Iris pigment epithelial cell (primary cell): ENCODE results near the gene WIPF2.

Experiments used
- DNase-seq: peaks from one replicate; pipeline ENCODE4 v3.0.0-alpha.2; 2011; ENCODE audit warnings: low read depth

The WIPF2 gene

GRCh38 chr17:40218740-40219593 lies at the start of gene WIPF2:
WIPF2 (plus strand) TSS chr17:40219304; CDS start chr17:40256460, 37,156 bp downstream.
- DNase-seq: peak; percentile 96

DNA sequence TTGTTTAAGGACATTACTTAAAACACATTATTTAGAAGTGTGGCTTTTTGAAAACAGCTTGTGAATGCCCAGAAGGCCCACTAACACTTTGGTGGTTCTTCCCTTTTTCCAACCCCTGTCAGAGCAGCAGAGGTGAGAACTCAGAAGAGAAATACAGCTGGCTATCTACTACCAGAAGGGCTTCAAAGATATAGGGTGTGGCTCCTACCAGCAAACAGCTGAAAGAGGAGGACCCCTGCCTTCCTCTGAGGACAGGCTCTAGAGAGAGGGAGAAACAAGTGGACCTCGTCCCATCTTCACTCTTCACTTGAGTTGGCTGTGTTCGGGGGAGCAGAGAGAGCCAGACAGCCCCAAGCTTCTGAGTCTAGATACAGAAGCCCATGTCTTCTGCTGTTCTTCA lies 48.8 kb upstream of the WIPF2 start:
- DNase-seq: no peak

DNA sequence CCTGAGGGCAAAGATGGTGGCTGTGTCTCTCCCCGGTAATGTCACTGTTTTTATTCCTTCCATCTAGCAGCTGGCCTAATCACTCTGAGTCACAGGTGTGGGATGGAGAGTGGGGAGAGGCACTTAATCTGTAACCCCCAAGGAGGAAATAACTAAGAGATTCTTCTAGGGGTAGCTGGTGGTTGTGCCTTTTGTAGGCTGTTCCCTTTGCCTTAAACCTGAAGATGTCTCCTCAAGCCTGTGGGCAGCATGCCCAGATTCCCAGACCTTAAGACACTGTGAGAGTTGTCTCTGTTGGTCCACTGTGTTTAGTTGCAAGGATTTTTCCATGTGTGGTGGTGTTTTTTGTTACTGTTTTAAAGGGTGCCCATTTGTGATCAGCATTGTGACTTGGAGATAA lies 47.4 kb upstream of the WIPF2 start:
- peak; percentile 37 for DNase-seq

GRCh38 chr17:40173091-40173777 lies 45.9 kb upstream of the WIPF2 start:
- DNase-seq: no peak

DNA sequence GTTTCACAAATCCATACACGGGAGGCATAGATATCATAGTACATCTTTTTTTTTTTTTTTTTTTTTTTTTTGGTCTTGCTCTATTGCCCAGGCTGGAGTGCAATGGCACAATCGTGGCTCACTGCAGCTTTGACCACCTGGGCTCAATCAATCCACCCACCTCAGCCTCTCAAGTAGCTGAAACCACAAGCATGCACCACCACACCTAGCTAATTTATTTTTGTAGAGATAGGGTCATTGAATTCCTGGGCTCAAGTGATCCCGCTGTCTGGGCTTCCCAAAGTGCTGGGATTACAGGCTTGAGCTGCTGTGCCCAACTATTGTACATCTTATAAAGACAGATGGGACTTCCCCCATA lies 45.3 kb upstream of the WIPF2 start:
- no peak for DNase-seq

DNA sequence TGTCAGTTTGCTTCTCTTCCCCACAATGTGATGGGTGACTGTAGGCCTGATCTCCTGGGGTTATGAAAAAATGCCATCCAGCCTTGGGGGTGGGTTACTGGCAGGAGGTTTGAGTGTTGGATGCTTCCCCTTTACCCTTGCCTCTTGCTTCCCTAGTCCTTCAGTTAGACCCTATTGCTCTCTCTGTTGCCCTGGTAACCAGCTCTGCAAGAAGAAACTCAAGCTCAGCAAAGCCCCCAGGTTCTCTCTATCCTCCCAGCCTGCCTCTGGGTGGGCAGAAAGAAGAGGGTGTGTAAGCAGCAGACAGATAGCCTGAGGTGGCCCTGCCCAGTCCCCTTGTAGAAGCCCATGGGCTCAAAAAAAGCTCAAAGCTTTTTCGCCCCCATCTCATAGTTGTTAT lies 44.6 kb upstream of the WIPF2 start:
- no peak for DNase-seq

GRCh38 chr17:40175928-40176753 lies 43.0 kb upstream of the WIPF2 start:
- no peak for DNase-seq

DNA sequence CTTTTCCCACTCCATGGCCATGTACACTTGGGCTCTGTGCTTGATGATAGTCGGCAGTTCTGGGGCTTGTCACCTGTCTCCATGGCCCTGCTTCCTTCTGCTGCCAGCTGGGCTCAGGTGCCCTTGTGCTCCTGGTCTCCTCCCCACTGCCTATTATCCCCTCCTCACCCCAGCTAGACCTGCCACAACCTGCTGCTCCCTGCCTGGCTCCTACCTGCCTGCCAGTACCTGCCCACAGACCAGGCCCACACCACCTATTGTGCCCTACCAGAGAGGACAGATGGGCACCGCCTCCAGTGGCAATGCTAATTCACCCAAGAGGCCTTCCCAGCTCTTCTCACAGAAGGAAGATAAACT lies 42.4 kb upstream of the WIPF2 start:
- DNase-seq: no peak

GRCh38 chr17:40177275-40177874 lies 41.7 kb upstream of the WIPF2 start, which contains the start of gene RAPGEFL1:
RAPGEFL1 (plus strand) TSS chr17:40177470; CDS start chr17:40177862, 392 bp downstream.
- DNase-seq: peak; percentile 81

DNA sequence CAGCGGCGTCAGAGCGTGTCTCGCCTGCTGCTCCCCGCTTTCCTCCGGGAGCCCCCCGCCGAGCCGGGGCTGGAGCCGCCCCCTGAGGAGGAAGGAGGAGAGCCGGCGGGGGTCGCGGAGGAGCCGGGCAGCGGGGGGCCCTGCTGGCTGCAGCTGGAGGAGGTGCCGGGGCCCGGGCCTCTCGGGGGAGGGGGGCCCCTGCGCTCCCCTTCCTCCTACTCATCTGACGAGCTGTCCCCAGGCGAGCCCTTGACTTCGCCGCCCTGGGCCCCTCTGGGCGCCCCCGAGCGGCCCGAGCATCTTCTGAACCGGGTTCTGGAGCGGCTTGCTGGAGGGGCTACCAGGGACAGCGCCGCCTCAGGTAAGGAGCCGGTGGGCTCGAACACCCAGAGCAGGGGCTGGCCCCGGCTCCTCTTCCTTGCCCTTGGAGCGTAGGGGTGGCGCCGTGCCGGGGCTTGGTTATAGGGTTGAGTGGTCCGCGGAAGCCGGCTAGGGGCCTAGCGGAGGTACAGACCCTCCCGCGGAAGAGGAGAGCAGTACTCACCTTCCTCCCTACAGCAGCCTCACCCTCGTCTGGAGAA lies 41.0 kb upstream of the WIPF2 start:
- DNase-seq: no peak

DNA sequence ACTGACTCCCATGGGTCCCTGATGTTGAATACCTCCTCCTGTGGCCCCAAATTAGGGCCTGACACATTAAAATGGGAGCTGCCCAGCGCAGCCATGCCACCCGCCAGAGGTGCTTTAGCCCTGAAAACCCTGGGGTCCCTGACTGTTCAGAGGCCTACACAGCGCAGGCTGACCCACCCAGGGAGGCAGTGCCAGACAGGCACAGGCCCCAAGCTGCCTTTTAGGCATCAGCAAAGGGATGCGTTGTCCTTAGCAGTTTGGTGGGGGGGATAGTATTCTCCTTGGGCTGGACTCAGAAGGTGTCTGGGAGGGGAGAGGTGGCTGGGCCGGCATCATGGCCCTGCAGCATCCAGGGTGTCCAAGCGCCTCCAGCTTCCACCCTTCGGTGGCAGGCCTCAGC lies 40.4 kb upstream of the WIPF2 start:
- no peak for DNase-seq

- peak; percentile 67 for DNase-seq
Observed at GRCh38 chr17:40179923-40180659, 39.0 kb upstream of the WIPF2 start.

DNA sequence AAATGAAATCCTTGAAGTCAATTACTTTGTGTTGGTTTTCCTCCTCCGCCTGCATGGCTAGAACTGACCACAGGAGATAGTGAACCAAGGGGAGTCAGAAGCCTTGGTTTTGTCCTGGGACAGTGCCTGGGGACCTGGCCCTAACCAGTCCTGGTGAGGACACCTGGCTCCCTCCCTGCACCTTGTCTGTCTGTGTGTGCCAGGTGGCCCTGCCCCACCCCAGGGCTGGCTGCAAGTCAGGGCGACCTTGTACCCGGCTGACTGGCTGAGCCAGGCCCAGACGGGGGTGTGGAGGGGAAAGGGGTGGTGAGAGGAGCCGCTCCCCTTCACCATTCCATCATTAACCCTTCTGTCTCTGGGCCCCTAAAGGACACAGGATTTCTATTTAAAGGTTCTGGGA lies 38.4 kb upstream of the WIPF2 start:
- no peak for DNase-seq

DNA sequence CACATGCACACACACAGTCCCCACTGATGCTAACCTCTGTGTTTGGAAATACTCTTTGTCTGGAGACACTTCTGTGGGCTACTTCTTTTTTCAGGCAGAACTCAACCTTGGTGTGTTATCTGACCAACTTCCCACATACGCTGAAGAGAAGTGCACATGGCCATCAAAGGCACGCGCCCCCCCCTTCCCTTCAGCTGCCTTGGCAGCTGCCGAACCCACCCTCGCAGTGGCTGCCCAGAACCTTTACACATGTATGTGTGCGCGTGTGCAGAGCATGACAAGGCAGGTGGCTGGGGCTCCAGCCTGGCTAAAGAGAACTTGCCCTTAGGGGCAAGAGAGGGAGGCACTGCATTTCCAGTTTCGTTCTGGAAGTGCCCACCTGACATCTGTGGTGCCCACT lies 37.9 kb upstream of the WIPF2 start:
- DNase-seq: no peak

- DNase-seq: no peak
Observed at GRCh38 chr17:40182606-40183005, 36.5 kb upstream of the WIPF2 start.

DNA sequence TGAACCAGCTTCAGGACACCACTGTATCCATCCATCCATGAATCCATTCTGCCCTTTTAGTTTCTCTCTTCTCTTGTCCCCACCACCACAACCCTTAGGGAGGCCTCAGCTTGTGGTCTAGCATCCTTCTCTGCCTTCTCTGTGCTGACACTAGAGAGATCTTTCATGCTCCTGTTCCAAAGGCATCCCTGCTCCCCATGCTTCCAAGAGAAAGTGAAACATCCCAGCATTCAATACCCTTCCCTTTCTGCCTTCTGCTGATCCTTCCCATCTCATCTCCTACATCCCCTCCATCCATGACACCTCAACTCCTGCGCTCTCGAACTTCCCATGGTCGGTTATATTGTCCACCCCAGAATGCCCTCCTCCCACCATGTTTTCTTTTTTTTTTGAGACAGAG lies 31.9 kb upstream of the WIPF2 start:
- DNase-seq: no peak

DNA sequence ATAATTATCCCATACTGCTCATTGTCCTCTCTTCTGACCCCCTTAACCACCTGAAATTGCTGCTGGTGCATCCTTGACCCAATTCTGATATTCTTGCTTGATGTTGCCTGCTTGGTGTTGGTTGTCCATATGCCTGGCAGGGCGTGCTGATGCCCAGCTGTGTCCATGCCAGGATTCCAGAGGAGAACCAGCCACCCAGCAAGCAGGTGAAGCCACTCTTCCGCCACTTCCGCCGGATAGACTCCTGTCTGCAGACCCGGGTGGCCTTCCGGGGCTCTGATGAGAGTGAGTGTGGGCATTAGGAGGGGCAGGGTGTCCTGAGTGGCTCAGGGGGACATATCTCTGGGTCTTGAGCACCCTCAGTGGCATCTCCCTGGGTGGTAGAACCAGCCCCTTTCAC lies 30.4 kb upstream of the WIPF2 start:
- no peak for DNase-seq

- no peak for DNase-seq
Observed at GRCh38 chr17:40190197-40191021, 28.7 kb upstream of the WIPF2 start.

GRCh38 chr17:40191237-40192208 lies 27.6 kb upstream of the WIPF2 start:
- DNase-seq: peak; percentile 81
